ENCODE data around the gene YAP1. TPM values are rescaled to one million over a fixed set of nuclear protein-coding genes. Genes with fewer than 3 reads are reported as not detected.

The YAP1 gene
- total RNA-seq, 1 donor = 174 TPM

DNA sequence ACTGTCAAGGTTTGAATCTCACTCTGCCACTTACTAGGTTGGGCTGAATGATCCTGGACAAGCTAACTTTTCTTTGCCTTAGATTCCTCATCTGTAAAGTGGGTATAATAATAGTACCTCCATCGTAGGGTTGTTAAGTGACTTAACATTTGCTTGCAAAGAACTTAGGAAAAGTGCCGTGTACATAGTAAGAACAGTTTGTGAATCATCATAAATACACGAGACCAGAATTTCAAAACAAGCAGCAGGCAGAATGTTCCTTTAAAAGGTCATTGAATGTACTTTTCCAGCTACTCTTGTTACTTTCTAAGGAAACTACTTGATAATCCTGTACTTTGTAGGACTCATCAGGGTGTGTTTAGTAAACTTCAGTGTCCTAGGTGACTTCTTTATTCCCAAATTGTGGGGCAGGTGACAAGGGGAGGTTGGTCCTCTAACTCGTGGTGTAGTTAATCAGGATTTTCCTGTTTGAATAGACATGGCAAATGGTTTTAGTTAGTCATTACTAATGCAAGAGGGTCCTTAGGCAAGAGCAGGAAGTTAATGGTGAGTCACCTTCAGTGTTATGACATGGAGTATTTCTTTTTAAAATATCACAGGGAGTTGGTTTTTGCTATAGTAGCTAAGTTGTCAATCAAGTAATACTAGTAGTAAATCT lies 67.9 kb downstream of the YAP1 start:
- H3K79me2 ChIP-seq (ENCODE audit: insufficient read depth, low read length) = peaks cover 75% of the 10 kb centered on the region
- H3K4me3 ChIP-seq (ENCODE audit: insufficient read depth, low read length) = peak overlapping the region; percentile 34
- H3K27ac ChIP-seq (ENCODE audit: low read depth, low read length) = peak overlapping the region; percentile 89
- no peaks in the 10 kb centered on the region for H4K20me1 ChIP-seq (ENCODE audit: insufficient read depth, low read length)
- peaks cover 38% of the 10 kb centered on the region for H3K36me3 ChIP-seq (ENCODE audit: insufficient read depth, low read length)
- TF ChIP-seq, protein P1, sequence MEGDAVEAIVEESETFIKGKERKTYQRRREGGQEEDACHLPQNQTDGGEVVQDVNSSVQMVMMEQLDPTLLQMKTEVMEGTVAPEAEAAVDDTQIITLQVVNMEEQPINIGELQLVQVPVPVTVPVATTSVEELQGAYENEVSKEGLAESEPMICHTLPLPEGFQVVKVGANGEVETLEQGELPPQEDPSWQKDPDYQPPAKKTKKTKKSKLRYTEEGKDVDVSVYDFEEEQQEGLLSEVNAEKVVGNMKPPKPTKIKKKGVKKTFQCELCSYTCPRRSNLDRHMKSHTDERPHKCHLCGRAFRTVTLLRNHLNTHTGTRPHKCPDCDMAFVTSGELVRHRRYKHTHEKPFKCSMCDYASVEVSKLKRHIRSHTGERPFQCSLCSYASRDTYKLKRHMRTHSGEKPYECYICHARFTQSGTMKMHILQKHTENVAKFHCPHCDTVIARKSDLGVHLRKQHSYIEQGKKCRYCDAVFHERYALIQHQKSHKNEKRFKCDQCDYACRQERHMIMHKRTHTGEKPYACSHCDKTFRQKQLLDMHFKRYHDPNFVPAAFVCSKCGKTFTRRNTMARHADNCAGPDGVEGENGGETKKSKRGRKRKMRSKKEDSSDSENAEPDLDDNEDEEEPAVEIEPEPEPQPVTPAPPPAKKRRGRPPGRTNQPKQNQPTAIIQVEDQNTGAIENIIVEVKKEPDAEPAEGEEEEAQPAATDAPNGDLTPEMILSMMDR (IDR thresholded peaks at IDR 0.05; ENCODE audit: extremely low read depth, low read depth, low read length) = no peak
- DNase-seq (ENCODE audit: insufficient read length, low spot score, missing footprints) = peak; percentile 91
- H2AFZ ChIP-seq (ENCODE audit: low read length) = no peak overlapping the region
- H3K4me1 ChIP-seq (ENCODE audit: insufficient read depth, low read length) = peaks cover 17% of the 10 kb centered on the region
- H3K4me2 ChIP-seq (ENCODE audit: insufficient read depth, low read length) = peak overlapping the region; percentile 78
- H3K27me3 ChIP-seq (ENCODE audit: insufficient read depth, low read length) = no peaks in the 10 kb centered on the region
- no peaks in the 10 kb centered on the region for H3K9me3 ChIP-seq (ENCODE audit: low read depth, low read length)

DNA sequence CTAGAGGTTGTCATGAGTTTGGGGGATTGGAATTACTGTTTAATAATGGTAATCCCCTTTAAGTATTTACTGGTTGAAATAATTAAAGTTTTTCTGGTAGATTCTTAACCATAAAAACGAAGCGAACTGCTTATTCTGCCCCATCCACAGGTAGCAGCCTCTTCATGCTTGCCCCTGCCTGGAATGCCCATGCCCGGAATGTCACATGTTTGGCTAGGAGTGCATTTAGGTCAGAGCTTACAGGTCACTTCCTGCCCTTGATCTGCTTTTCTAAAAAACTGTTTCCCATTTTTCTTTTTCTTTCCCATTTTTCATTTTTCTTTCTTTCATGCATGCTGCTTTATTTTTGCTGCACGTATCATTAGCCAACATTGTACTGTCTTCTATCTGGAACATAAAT lies 69.1 kb downstream of the YAP1 start:
- no peak for DNase-seq (ENCODE audit: insufficient read length, low spot score, missing footprints)
- Histone ChIP-seq H3K27me3 (ENCODE audit: insufficient read depth, low read length) (no peaks in the 10 kb centered on the region), H3K4me2 (ENCODE audit: insufficient read depth, low read length) (no peak overlapping the region), H3K79me2 (ENCODE audit: insufficient read depth, low read length) (peaks cover 73% of the 10 kb centered on the region), H3K4me1 (ENCODE audit: insufficient read depth, low read length) (peaks cover 19% of the 10 kb centered on the region), H2AFZ (ENCODE audit: low read length) (no peak overlapping the region), H3K4me3 (ENCODE audit: insufficient read depth, low read length) (no peak overlapping the region), H3K9me3 (ENCODE audit: low read depth, low read length) (no peaks in the 10 kb centered on the region), H3K27ac (ENCODE audit: low read depth, low read length) (peak overlapping the region; percentile 20), H4K20me1 (ENCODE audit: insufficient read depth, low read length) (no peaks in the 10 kb centered on the region), H3K36me3 (ENCODE audit: insufficient read depth, low read length) (peaks cover 37% of the 10 kb centered on the region)
- TF ChIP-seq, protein P1 (IDR thresholded peaks at IDR 0.05; ENCODE audit: extremely low read depth, low read depth, low read length) = no peak

DNA sequence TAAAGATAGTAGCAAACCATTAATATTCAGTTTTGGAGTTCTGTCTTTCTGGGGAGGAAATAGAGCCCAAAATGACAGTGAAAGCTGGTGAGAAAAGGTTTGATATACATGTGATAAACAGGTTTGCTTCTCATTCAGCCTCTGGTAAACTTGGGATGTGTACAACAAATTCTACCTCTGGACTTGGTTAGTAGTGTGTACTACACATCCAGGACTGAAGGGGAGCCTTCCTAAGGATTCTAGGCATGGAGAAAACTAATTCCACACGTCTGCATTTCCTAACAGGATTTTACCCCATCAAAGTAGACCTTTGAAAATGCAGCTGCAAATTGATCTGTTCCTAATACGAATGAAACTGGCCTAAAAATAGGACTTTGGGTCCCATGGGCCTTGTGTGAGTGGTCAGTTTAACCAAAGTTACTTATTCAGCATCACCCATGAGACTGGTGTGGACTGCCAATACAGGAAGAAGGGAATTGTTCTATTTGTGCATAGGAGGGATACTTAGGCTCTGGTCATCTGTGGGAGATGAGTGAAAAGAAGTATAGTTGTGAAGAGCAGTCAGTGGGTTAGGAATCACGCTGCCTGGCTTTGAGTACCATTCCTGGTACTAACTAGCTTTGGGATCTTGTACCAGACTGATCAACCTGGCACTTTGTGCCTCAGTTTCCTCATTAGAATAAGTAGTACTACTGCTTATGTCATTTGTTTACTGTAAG lies 74.2 kb downstream of the YAP1 start:
- no peak overlapping the region for H3K4me3 ChIP-seq (ENCODE audit: insufficient read depth, low read length)
- peaks cover 81% of the 10 kb centered on the region for H3K79me2 ChIP-seq (ENCODE audit: insufficient read depth, low read length)
- H3K36me3 ChIP-seq (ENCODE audit: insufficient read depth, low read length) = peaks cover 21% of the 10 kb centered on the region
- TF ChIP-seq, protein P1 (IDR thresholded peaks at IDR 0.05; ENCODE audit: extremely low read depth, low read depth, low read length) = peak; percentile 12
- no peak overlapping the region for H2AFZ ChIP-seq (ENCODE audit: low read length)
- H3K9me3 ChIP-seq (ENCODE audit: low read depth, low read length) = no peaks in the 10 kb centered on the region
- no peaks in the 10 kb centered on the region for H3K27me3 ChIP-seq (ENCODE audit: insufficient read depth, low read length)
- peaks cover 33% of the 10 kb centered on the region for H3K4me1 ChIP-seq (ENCODE audit: insufficient read depth, low read length)
- H3K4me2 ChIP-seq (ENCODE audit: insufficient read depth, low read length) = peak overlapping the region; percentile 21
- peaks cover 5% of the 10 kb centered on the region for H4K20me1 ChIP-seq (ENCODE audit: insufficient read depth, low read length)
- DNase-seq (ENCODE audit: insufficient read length, low spot score, missing footprints) = no peak
- H3K27ac ChIP-seq (ENCODE audit: low read depth, low read length) = no peak overlapping the region

DNA sequence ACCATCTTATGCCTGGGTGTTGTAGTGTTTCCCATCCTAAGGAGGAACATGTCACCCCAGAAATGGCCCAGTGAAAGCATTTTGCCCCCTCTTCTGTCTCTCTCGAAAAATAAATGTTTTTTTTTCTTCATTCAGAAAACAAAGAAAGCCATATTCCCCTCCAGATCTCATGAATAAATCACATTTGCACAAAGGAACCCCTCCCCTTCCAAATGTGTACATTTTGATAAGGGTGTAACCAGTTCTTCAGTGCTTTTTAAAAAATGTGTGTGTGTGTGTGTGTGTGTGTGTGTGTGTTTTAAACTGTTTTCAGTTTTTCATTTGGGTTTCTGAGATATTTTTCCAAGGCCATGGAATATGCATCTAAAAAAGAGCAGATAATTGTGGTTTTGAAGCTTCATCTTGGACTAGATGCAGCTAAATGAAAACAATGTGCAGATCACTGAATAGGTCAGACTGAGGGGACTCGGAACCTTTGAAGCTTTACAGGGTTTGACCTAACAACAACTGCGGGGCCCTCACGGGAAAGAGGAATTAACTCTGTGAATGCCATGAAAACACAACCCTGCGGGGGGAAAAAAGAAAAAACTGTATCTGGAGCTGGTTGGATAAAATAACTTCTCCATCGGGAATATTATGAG lies 76.4 kb downstream of the YAP1 start:
- Histone ChIP-seq H3K4me1 (ENCODE audit: insufficient read depth, low read length) (peaks cover 33% of the 10 kb centered on the region), H3K27me3 (ENCODE audit: insufficient read depth, low read length) (no peaks in the 10 kb centered on the region), H4K20me1 (ENCODE audit: insufficient read depth, low read length) (peaks cover 5% of the 10 kb centered on the region), H3K27ac (ENCODE audit: low read depth, low read length) (no peak overlapping the region), H2AFZ (ENCODE audit: low read length) (no peak overlapping the region), H3K79me2 (ENCODE audit: insufficient read depth, low read length) (peaks cover 78% of the 10 kb centered on the region), H3K36me3 (ENCODE audit: insufficient read depth, low read length) (peaks cover 12% of the 10 kb centered on the region), H3K4me3 (ENCODE audit: insufficient read depth, low read length) (no peak overlapping the region), H3K9me3 (ENCODE audit: low read depth, low read length) (no peaks in the 10 kb centered on the region), H3K4me2 (ENCODE audit: insufficient read depth, low read length) (peak overlapping the region; percentile 6)
- TF ChIP-seq, protein P1 (IDR thresholded peaks at IDR 0.05; ENCODE audit: extremely low read depth, low read depth, low read length) = no peak
- no peak for DNase-seq (ENCODE audit: insufficient read length, low spot score, missing footprints)

All from osteoblast (primary cell).